Immature natural killer cell (primary cell): ENCODE results near the gene BCL2L11. TPM values are rescaled to one million over a fixed set of nuclear protein-coding genes. Genes with fewer than 3 reads are reported as not detected.
A peak's percentile ranks its signal among the peaks of the same experiment; 100 is the strongest.

Experiments
- DNase-seq, 3 donors: peaks; one replicate each; pipeline ENCODE4 v3.0.0; 2022; ENCODE audit warnings: mixed read lengths in 1 of 3
- H3K27ac Mint-ChIP-seq, 6 donors: one replicate each; pipeline ENCODE4 v1.8.0; 2020; ENCODE audit warnings: mixed read lengths in 6 of 6, mild to moderate bottlenecking in 5 of 6, inconsistent platforms in 4 of 6, moderate library complexity in 3 of 6
- H3K27me3 Mint-ChIP-seq, 3 donors: one replicate each; pipeline ENCODE4 v1.8.0; 2020 to 2021; ENCODE audit warnings: low read depth in 3 of 3, mild to moderate bottlenecking in 3 of 3, mixed read lengths in 3 of 3, moderate library complexity in 3 of 3, inconsistent platforms in 1 of 3
- H3K36me3 Mint-ChIP-seq, 3 donors: one replicate each; pipeline ENCODE4 v1.8.0; 2020; ENCODE audit warnings: mixed read lengths in 3 of 3, inconsistent platforms in 2 of 3, mild to moderate bottlenecking in 2 of 3
- H3K4me1 Mint-ChIP-seq, 2 donors: one replicate each; pipeline ENCODE4 v1.8.0; 2020; ENCODE audit warnings: inconsistent platforms in 2 of 2, mild to moderate bottlenecking in 2 of 2, mixed read lengths in 2 of 2, moderate library complexity in 1 of 2
- H3K4me3 Mint-ChIP-seq, 5 donors: one replicate each; pipeline ENCODE4 v1.8.0; 2020; ENCODE audit warnings: mild to moderate bottlenecking in 5 of 5, mixed read lengths in 5 of 5, inconsistent platforms in 3 of 5, moderate library complexity in 3 of 5
- H3K9me3 Mint-ChIP-seq, 6 donors: one replicate each; pipeline ENCODE4 v1.8.0; 2020; ENCODE audit warnings: mild to moderate bottlenecking in 6 of 6, mixed read lengths in 6 of 6, inconsistent platforms in 4 of 6, moderate library complexity in 3 of 6
- polyA plus RNA-seq, 3 donors: library from polyadenylated mRNA; unstranded; fragments of 300-500 nt; fragmentation: Illumina TruSeq; gene quantifications; one replicate each; pipeline ENCODE4 v1.2.3, GENCODE V29; 2021

BCL2L11 gene
- polyA plus RNA-seq, 3 donors from 2014 or later, result 2.0 to 5.4 (median 4.8) TPM

DNA sequence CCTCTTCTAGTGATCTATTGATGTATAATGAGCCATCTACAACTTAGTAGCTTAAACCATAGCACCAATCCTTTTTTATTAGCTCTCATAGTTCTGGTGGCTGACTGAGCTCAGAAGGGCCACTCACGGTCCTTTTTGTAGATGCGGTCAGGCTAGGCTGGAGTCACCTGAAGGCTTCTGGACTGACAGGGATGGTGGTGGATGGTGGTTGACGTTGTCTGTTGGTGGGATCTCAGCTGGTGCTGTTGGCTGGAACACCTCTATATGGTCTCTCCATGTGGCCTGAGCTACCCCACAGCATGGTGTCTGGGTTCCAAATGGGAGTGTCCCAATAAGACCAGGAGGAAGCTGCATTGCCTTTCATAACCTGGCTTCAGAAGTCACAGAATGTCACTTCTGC lies 68.0 kb downstream of the BCL2L11 start:
- H3K9me3 Mint-ChIP-seq, result no peaks in the 10 kb centered on the region
- H3K27me3 Mint-ChIP-seq, result no peaks in the 10 kb centered on the region
- H3K4me1 Mint-ChIP-seq, result peaks cover 8 to 10% of the 10 kb centered on the region in 2 donors
- no peak overlapping the region for H3K27ac Mint-ChIP-seq
- no peaks in the 10 kb centered on the region for H3K36me3 Mint-ChIP-seq
- no peak for DNase-seq
- no peak overlapping the region for H3K4me3 Mint-ChIP-seq

- DNase-seq, result no peak
- Mint-ChIP-seq H3K4me3 (no peak overlapping the region), H3K4me1 (peaks cover 8 to 10% of the 10 kb centered on the region in 2 donors), H3K27me3 (no peaks in the 10 kb centered on the region), H3K9me3 (no peaks in the 10 kb centered on the region), H3K36me3 (no peaks in the 10 kb centered on the region), H3K27ac (no peak overlapping the region)
Observed at GRCh38 chr2:111189106-111189505, 68.4 kb downstream of the BCL2L11 start.

DNA sequence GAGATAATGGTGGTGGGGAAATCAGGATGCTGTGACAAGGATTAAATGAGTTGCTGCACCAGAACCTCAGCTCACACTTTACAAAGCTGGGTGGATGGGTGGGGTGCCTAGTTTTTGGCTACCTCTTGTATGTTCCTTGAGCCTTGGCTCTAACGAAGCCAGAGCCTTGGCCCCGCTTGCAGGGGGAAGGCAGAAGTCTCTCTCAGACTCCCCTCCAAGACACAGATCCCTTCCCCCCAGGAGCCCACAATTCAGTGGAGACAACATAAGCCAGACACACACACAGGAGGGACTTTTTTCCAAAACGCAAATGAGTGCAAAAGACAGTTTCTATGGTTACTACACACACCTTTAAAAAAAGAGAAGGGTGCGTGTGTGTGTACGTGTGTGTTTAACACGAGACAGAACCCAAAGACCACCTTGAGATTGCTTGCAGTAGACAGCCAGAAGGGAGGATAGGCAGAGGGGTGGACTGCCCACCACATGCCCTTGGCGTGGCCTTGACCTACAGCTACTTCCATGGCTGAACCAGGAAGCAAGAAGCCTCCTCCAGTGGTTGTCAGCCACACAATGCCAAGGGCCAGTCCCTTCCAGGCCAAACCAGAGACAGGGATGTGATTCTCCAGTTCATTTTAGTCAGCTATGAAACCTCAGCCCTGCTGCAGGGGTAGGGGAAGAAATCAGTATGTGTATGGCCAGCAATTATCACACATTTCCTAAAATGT lies 70.3 kb downstream of the BCL2L11 start:
- DNase-seq, result no peak
- H3K9me3 Mint-ChIP-seq, result no peaks in the 10 kb centered on the region
- H3K4me3 Mint-ChIP-seq, result no peak overlapping the region
- no peak overlapping the region for H3K27ac Mint-ChIP-seq
- no peaks in the 10 kb centered on the region for H3K27me3 Mint-ChIP-seq
- peaks cover 26 to 27% of the 10 kb centered on the region in 2 donors for H3K4me1 Mint-ChIP-seq
- no peaks in the 10 kb centered on the region for H3K36me3 Mint-ChIP-seq

DNA sequence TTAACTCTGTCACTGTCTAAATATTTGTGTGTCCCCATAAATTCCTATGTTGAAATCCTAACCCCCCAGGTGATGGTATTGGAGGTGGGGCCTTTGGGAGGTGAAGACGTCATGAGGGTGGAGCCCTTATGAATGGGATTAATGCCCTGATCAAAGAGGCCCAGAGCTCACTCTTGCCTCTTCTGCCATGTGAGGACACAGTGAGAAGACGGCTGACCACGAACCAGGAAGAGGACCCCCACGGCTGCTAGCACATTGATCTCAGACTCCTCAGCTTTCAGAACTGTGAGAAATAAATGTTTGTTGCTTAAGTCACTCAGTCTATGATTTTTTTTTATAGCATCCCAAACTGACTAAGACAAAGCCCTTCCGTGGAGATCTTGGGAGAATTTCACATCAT lies 71.2 kb downstream of the BCL2L11 start:
- Mint-ChIP-seq H3K36me3 (no peaks in the 10 kb centered on the region), H3K27ac (no peak overlapping the region), H3K27me3 (no peaks in the 10 kb centered on the region), H3K4me3 (no peak overlapping the region), H3K9me3 (no peaks in the 10 kb centered on the region), H3K4me1 (peaks cover 35 to 36% of the 10 kb centered on the region in 2 donors)
- no peak for DNase-seq

DNA sequence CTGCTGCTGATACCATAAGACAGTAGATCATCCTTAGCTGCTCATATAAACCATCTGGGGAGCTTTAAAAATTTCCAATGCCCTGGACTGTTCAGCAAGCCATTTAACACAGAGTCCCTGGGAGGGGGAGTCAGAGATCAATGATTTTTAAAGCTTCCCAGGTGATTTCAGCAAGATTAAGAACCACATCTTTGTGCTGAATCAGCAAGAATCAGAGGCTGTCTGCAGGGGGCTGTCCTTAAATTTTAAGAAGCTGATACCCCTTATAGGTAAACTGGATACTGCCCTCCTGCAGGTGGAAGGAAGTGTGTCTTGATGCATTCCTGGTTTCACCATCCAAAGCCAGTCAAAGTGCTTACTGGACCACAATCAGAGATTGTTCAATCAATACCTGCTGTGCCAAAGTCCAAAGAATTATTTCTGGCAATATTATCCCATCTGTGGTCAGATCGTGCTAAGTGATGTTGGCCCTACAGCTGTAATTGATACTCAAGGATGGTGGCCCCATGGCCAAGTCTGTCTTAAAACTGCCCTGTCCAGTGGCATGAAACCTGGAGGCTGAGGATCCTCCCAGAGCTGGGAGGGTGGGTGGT lies 72.2 kb downstream of the BCL2L11 start:
- Mint-ChIP-seq H3K4me1 (peaks cover 40 to 44% of the 10 kb centered on the region in 2 donors), H3K4me3 (no peak overlapping the region), H3K36me3 (no peaks in the 10 kb centered on the region), H3K27me3 (no peaks in the 10 kb centered on the region), H3K9me3 (no peaks in the 10 kb centered on the region), H3K27ac (no peak overlapping the region)
- no peak for DNase-seq

DNA sequence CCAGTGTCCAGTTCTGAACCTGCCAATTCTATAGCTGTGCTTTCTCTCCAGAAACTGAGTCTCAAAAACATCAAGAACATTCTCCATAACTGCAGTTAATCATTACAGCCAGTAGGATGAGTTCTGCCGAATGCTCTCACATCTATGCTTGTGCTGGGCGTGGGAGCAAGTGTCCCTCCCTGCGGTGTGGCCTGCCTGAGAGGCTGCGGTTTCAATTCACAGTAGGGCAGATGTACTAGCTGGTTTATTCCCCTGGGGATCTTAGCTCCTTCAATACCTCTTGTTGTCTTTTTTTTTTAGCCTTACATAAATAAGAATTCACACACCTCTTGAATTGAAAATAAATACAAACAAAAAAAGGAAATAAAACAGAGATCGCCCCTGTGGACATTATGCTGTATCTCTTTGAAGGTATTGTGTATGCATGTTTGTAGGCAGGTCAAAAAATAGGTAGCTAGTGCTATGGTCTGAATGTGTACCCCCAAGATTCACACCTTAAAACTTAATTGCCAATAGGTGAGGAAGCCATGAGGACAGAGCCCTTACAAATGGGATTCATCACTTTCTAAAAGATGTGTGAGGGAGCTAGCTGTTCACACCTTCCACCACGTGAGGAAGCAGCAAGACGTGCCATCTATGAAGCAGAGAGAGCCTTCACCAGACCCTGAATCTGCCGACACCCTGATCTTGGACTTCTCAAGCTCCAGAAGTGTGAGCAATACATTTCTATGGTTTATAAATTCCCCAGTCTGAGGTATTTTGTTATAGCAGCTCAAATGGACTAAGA lies 74.3 kb downstream of the BCL2L11 start:
- H3K36me3 Mint-ChIP-seq, result no peaks in the 10 kb centered on the region
- peaks cover 0 to under 1% (median 0%) of the 10 kb centered on the region in 3 donors for H3K27me3 Mint-ChIP-seq
- peak overlapping the region; percentile 17 to 72 (median 31) for H3K4me3 Mint-ChIP-seq
- peak; percentile 22 to 37 (median 35) for DNase-seq
- peak overlapping the region in 3 of 6 donors; percentile 2 to 23 (median 5) for H3K27ac Mint-ChIP-seq
- peaks cover 40 to 44% of the 10 kb centered on the region in 2 donors for H3K4me1 Mint-ChIP-seq
- H3K9me3 Mint-ChIP-seq, result no peaks in the 10 kb centered on the region

GRCh38 chr2:111196435-111196834 lies 75.7 kb downstream of the BCL2L11 start:
- Mint-ChIP-seq H3K36me3 (peaks cover 0 to 4% (median 0%) of the 10 kb centered on the region in 3 donors), H3K9me3 (no peaks in the 10 kb centered on the region), H3K4me1 (peaks cover 44% of the 10 kb centered on the region in 2 donors), H3K27ac (peak overlapping the region in 3 of 6 donors; percentile 14 to 22 (median 17)), H3K27me3 (peaks cover 0 to 2% (median 2%) of the 10 kb centered on the region in 3 donors), H3K4me3 (peak overlapping the region; percentile 39 to 75 (median 60))
- DNase-seq, result peak; percentile 8 to 12 (median 10)

DNA sequence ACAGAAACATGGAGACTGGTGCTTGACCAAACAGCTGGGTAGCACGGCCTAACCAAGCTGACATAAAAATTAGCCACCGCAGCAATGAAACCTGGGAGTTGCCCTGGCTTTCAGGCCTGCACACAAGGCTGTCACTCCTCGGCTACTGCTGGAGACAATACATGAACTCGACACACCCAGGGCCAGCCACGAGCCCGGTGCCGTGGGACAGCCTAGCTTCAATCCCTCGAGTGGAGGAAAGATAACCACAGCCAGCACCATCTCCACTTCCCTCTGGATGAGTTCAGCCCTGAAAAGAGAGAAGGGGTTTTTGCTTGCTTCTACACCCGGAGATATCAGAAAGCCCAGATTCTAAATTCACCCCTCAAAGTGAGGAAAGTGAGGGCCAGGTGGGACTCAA lies 78.0 kb downstream of the BCL2L11 start:
- Mint-ChIP-seq H3K9me3 (no peaks in the 10 kb centered on the region), H3K4me1 (peaks cover 38 to 42% of the 10 kb centered on the region in 2 donors), H3K4me3 (no peak overlapping the region), H3K36me3 (peaks cover 0 to 4% (median 0%) of the 10 kb centered on the region in 3 donors), H3K27me3 (peaks cover 0 to 6% (median 2%) of the 10 kb centered on the region in 3 donors), H3K27ac (no peak overlapping the region)
- no peak for DNase-seq

DNA sequence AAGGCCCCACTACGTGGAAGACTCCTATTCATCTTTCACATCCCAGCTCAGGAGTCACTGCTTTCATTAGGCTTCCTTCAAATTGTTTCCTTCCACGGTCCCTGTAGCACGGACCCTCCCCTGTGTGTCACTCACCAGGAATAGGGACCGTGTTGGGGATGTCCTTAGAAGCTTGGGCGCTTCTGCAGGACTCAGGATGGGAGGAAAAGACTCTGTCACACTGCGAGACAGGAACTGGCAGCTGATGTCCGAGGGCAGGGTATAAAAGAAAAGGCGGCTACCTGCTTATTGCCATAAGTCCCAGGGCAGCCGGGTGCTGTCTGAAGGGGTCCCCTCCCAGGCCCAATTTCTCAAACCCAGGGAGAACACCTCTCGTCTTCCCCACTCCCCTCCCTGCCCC lies 79.1 kb downstream of the BCL2L11 start:
- Mint-ChIP-seq H3K36me3 (peaks cover 2 to 4% (median 3%) of the 10 kb centered on the region in 3 donors), H3K9me3 (no peaks in the 10 kb centered on the region), H3K27me3 (peaks cover 0 to 6% (median 2%) of the 10 kb centered on the region in 3 donors), H3K4me1 (peaks cover 32 to 36% of the 10 kb centered on the region in 2 donors), H3K27ac (no peak overlapping the region), H3K4me3 (no peak overlapping the region)
- DNase-seq, result no peak

GRCh38 chr2:111200333-111200881 lies 79.7 kb downstream of the BCL2L11 start:
- Mint-ChIP-seq H3K4me3 (no peak overlapping the region), H3K36me3 (peaks cover 4 to 6% (median 5%) of the 10 kb centered on the region in 3 donors), H3K4me1 (peaks cover 26 to 30% of the 10 kb centered on the region in 2 donors), H3K27ac (no peak overlapping the region), H3K9me3 (no peaks in the 10 kb centered on the region), H3K27me3 (peaks cover 0 to 6% (median 2%) of the 10 kb centered on the region in 3 donors)
- DNase-seq, result no peak

GRCh38 chr2:111201214-111201613 lies 80.5 kb downstream of the BCL2L11 start:
- H3K27me3 Mint-ChIP-seq, result peaks cover 0 to 6% (median 2%) of the 10 kb centered on the region in 3 donors
- peaks cover 4 to 8% (median 5%) of the 10 kb centered on the region in 3 donors for H3K36me3 Mint-ChIP-seq
- no peaks in the 10 kb centered on the region for H3K9me3 Mint-ChIP-seq
- H3K27ac Mint-ChIP-seq, result no peak overlapping the region
- no peak overlapping the region for H3K4me3 Mint-ChIP-seq
- DNase-seq, result peak; percentile 7 to 14 (median 7)
- peaks cover 18 to 22% of the 10 kb centered on the region in 2 donors for H3K4me1 Mint-ChIP-seq

GRCh38 chr2:111202266-111203040 lies 81.7 kb downstream of the BCL2L11 start:
- Mint-ChIP-seq H3K9me3 (no peaks in the 10 kb centered on the region), H3K4me3 (no peak overlapping the region), H3K36me3 (peaks cover 8 to 12% (median 8%) of the 10 kb centered on the region in 3 donors), H3K27me3 (peaks cover 0 to 6% (median 2%) of the 10 kb centered on the region in 3 donors), H3K4me1 (peaks cover 7 to 10% of the 10 kb centered on the region in 2 donors), H3K27ac (no peak overlapping the region)
- no peak for DNase-seq

DNA sequence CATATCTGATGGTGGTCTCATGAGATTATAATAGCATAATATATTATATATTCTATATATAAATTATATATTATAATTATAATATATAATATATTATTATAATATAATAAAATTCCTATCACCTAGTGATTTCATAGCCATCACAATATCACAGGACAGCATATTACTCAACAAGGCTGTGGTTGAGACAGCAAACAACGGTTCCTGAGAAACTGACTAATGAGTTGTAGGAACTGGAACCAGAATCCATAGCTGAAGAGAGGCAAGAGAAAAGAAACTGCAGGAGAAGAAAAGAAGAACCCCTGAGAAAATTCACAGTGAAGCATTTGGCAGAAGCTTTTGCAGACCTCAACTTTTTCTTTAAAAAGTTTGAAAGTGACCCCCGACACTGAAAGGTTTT lies 84.0 kb downstream of the BCL2L11 start:
- peaks cover 13 to 19% (median 13%) of the 10 kb centered on the region in 3 donors for H3K36me3 Mint-ChIP-seq
- no peak for DNase-seq
- H3K4me1 Mint-ChIP-seq, result peaks cover 15 to 20% of the 10 kb centered on the region in 2 donors
- H3K9me3 Mint-ChIP-seq, result no peaks in the 10 kb centered on the region
- no peak overlapping the region for H3K4me3 Mint-ChIP-seq
- H3K27ac Mint-ChIP-seq, result no peak overlapping the region
- H3K27me3 Mint-ChIP-seq, result peaks cover 0 to 6% (median 4%) of the 10 kb centered on the region in 3 donors
